HG03045 (cell line): Measurements from ENCODE around the gene DNAJB9.

Experiments used
- ATAC-seq: cut with Tn5 transposase; IDR thresholded peaks from one replicate; pipeline ENCODE4 v1.9.1; 2021; ENCODE audit warnings: mild to moderate bottlenecking, moderate library complexity; ENCODE audit not compliant: unreplicated experiment

The DNAJB9 gene

DNA sequence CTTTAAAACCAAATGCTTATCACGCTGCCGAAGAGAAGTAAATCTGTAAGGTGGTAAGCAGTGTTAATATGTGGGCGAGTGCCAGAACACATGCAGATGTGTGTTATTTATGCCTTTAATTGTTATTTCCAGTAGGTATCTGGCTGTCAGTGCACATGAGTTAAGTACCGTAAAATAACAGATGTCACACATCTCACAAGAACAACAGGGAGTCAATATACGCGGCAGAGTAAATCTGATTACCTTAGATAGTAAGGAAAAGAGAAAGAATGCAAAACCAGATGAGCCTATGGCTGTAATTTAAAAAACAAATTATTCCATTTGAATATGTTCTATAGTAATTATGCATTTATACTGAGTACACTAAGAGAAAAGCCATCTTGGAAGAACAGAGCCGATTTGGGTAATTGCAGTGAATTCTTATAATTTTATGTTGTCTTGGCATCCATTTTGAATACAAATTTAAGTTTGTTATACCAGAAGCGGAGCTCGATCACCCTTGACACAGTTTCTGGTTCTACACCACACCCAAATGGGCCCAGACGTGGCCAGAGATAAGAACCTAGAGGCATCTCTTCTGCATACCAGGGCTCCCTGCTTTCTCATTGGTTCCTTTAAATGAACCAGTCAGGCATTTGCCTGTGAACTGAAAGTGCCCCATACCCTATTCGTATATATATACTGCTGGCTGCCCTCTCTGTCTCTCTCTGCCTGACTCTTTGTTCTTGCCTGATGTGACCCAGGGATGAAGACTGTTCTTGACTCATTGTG, 34.8 kb downstream of the DNAJB9 start:
- ATAC-seq, result no peak

DNA sequence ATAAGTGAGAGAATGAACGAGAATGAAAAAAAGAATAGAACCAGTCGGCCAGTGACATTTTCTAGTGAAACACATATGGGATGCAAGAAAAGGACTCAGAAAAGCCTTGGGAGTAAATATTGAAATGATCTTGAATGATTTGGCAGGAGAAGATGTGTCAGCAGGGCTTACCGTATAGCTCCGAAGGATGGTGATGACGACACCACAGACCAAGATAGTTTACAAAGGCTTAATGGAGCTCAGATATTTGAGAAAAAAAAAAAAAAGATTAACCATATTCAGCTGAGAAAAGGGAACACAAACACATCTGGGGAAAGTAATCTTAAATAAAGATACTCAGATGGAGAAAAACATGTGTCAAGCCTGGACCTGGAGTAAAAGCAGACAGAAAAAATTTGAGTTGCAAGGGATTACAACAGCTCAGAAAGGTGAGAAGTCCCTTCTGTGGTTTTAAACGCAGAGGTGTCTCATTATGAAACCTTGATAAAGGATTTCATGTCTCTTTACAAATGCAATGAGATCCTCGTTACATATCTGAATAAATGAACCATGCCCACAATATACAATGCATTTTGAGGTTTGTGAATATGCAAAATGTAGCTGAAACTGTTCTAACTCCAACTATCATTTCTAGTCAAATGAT, 36.0 kb downstream of the DNAJB9 start:
- ATAC-seq, result no peak

DNA sequence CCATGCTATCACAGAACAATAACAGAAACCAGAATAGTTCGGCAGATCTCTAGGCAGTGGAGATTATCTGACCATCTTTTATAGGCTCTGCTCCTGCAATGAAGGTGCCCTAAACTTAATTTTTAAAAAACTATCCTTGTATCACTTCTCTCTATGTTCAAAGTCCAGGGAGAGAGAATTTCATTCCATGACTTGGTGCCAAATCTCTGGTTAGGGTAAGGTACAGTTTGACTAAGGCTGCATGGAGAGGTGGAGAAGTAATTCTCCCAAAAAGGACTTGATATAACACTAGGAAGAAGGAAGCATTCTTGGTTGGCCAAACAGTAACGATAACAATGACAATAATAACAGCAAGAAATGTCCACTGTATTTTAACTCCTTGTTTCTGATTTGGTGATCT, 40.0 kb downstream of the DNAJB9 start:
- no peak for ATAC-seq

DNA sequence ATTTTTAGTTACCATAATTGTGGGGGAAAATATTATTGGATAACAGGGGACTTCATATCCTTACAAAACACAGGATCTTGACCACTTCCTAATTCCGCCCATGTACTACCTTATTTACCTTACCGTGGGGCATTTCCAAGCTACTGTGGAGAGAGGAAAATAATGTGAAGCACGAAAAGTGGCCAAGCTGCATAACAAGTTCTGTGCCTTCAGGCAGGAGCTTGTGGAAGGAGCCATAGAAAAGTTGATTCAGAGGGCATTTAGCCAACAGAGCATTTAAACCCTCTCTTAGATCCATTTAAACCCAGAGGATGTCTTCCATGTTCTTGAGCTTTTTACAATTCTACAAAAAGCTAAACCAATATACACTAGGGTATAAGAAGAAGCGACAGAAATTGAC, 41.6 kb downstream of the DNAJB9 start:
- no peak for ATAC-seq

DNA sequence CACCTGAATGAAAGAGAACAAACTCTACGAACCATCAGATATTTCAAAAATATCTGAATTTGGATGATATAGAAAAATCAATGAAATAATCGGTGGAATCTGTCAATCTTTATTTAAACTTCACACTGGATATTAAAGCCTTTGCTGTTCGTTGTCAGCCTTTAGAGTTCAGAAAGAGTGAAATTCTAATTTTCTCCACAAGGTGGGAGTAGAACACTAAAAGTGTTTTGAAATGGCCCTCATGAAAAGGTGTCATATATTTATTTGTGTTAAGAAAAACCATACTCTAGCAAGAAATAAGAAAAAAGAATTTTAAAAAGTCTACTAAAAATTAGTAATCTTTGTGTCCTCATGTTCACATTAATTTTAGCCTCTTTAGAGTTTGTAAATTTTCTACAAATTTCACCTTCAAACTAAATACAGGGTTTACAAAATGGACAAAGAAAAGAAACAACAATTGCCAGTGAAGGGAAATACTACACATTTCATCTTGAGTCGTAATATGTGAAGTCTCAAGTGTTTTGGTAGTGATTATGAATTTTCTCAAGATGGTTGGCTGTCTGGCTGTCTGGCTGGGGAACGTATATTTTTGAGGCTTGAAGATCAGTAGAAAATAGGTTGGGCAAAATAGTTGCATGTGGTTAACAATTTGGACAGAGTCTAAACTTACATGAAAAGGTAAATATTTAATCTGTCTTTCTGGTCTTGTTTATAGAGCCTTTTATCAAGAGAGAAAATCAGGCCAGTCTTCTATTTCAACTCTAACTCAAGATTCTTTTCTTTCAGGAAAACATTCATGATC, 43.7 kb downstream of the DNAJB9 start:
- ATAC-seq, result no peak

DNA sequence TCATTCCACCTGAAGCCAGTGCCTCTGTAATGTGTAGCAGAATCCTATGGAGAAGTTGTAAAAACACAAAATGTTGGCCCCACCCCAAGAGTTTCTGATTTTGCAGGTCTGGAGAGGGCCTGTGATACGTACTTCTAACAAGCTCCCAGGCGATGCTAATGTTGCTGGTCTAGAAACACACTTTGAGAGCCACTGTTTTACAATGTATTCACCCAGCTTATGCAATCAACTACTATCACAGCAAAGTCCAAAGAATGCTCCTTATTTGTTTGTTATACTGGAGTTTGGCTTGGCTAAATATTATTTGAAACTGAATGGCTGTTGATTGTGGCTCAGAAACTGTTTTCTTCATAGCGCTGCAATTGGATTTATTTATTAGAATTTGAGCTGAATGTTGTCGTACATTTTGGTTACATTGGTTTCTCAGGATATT, 44.3 kb downstream of the DNAJB9 start:
- ATAC-seq, result no peak

DNA sequence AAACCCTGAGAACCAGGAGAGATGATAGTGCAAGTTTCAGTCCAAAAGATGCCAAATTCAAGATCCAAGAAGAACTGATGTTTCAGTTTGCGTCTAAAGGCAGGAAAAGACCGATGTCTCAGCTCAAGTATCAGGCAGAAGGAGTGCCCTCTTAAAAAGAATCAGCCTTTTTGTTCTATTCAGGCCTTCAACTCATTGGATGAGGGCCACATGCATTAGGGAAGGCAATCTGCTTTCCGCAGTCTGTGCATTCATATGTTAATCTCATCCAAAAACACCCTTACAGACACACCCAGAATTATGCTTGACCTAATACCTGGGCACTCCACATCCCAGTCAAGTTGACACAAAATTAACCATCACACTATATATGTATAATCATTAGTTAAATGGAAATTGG, 45.2 kb downstream of the DNAJB9 start:
- no peak for ATAC-seq

DNA sequence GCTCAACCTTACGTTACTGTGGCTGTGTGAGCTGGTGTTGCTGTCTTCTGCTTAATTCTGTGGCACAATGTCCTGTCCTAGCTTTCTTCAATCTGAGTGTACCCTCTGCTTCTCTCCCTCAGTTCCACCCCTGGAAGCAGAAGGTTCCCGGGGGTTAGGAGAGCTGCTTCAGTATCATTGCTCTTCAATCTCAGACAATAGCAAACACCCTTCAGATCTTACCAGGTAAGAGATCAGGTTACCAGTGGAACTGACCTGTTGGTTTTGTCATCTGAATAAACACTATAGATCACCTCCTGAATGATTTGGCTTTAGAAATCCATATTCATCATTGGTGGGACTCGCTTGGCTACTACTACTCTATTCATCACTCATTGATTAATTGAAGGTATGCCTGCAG, 48.4 kb downstream of the DNAJB9 start:
- ATAC-seq, result no peak

DNA sequence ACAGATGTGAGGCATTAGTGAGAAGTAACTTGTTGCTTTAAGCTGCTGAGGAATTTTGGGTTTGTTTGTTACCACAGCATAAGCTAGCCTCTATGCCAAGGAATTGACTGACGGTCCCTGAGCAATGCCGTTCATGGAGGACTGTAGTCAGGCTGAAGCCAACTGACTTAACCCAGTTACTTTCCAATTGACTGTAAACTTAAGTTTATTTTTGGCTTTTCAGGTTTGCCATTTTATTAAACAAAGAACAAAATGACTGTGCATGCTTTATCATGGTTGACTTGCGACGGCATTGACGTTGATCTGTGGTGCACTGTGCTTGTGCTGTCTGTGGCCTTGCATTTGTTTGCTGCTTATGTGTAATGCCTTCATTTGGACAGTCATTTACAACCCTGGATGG, 53.5 kb downstream of the DNAJB9 start:
- ATAC-seq, result peak; percentile 81
